Vagina (tissue), 2 donors: ENCODE data around the gene RNF166.

Experiments
- CTCF ChIP-seq, 3 experiments: fragments of 450-650 bp in 2 of 3; fragments of 200-600 bp in 1 of 3; sonication (generic) in 1 of 3; IDR thresholded peaks; one replicate each; pipeline ENCODE4 v1.5.1; 2017 to 2019; ENCODE audit warnings: antibody characterized with exemption in 3 of 3, mild to moderate bottlenecking in 2 of 3, moderate library complexity in 2 of 3
- POLR2A ChIP-seq, 2 donors: fragments of 450-650 bp; IDR thresholded peaks; one replicate each; pipeline ENCODE4 v1.6.1; 2017; ENCODE audit warnings: antibody characterized with exemption in 2 of 2, mild to moderate bottlenecking in 2 of 2, moderate library complexity in 2 of 2
- POLR2AphosphoS5 ChIP-seq, 2 donors: sonication (generic); formaldehyde crosslinking; IDR thresholded peaks; one replicate each; pipeline ENCODE4 v1.9.0; 2017; ENCODE audit warnings: antibody characterized with exemption in 2 of 2, mild to moderate bottlenecking in 2 of 2, low read depth in 1 of 2; ENCODE audit not compliant: insufficient read depth in 1 of 2

GRCh38 chr16:88716201-88716600 lies 10.0 kb upstream of the RNF166 start:
- TF ChIP-seq CTCF (IDR thresholded peaks at IDR 0.05), result no peak
- no peak for TF ChIP-seq POLR2AphosphoS5 (IDR thresholded peaks at IDR 0.05; ENCODE audit: insufficient read depth in 1 of 2, low read depth in 1 of 2)
- no peak for TF ChIP-seq POLR2A (IDR thresholded peaks at IDR 0.05)
